GM23248 (cell line): ENCODE measurements around the gene AMPD3.

Experiments
- EZH2 ChIP-seq: fragments of 200-600 bp; sonication (generic); IDR thresholded peaks from 2 replicates; pipeline ENCODE4 v1.6.1; 2018; ENCODE audit warnings: antibody characterized with exemption, mild to moderate bottlenecking; ENCODE audit not compliant: insufficient read depth, poor library complexity, severe bottlenecking
- EZH2phosphoT487 ChIP-seq: fragments of 200-600 bp; sonication (generic); IDR thresholded peaks from 2 replicates; pipeline ENCODE4 v1.6.1; 2018; ENCODE audit warnings: antibody characterized with exemption, moderate library complexity, mild to moderate bottlenecking, low read depth; ENCODE audit not compliant: insufficient read depth

GRCh38 chr11:10500757-10501684, 46.0 kb downstream of the AMPD3 start:
- no peak for TF ChIP-seq EZH2phosphoT487
- TF ChIP-seq EZH2 = no peak
